Measurements from ENCODE around the gene GALNT17.

DNA sequence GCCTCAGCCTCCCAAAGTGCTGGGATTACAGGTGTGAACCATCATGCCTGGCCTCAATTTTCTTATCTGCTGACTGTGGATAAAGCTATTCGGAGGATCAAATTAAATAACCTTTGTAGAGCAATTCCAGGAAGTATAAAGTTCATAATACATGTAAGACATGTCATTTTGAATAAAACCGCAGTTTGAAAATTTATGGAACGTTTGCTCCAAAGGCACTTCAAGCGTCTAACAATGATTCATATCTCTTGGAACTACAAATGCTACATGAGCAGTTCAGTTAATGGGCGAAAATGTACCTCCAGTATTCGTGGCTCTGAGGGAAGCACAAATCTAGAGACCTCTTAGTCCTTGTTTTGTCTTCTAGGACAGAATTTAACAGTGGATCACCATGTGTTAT, 190.3 kb downstream of the GALNT17 start:
- no peak for TF ChIP-seq CTCF (IDR thresholded peaks at IDR 0.05)
- no peak for TF ChIP-seq POLR2A (IDR thresholded peaks at IDR 0.05)
- no peak for TF ChIP-seq EP300 (IDR thresholded peaks at IDR 0.05)
